GM12878 (cell line): ENCODE results near the gene IVD. TPM values are rescaled to one million over a fixed set of nuclear protein-coding genes. Genes with fewer than 3 reads are reported as not detected.

Experiments
- ATAC-seq: fragments of 200-7000 bp; cut with Tn5 transposase; 3 replicates; pipeline ENCODE4 v1.9.1; 2020; ENCODE audit warnings: mild to moderate bottlenecking, moderate library complexity
- BruUV-seq: library from RNA; stranded (reverse); fragments of 400-500 nt; replicated peaks from 2 replicates; lab custom pipeline; 2021; lab: Mats Ljungman, UMichigan
- CTCF ChIA-PET: fragments of 300-600 bp; sonication (Branson Sonifier 250); formaldehyde crosslinking; extraction: SDS; loops from one replicate; lab custom pipeline; 2021; ENCODE audit warnings: inconsistent platforms; lab: Yijun Ruan, JAX
- POLR2A ChIA-PET: fragments of 350-600 bp; formaldehyde crosslinking; extraction: SDS; loops from one replicate; lab custom pipeline; 2021; ENCODE audit warnings: inconsistent platforms; lab: Charles Lee
- RAD21 ChIA-PET: fragments of 300-600 bp; sonication (Branson Sonifier 250); formaldehyde crosslinking; loops from one replicate; lab custom pipeline; 2023; ENCODE audit warnings: antibody characterized with exemption; ENCODE audit not compliant: unreplicated experiment; lab: Charles Lee
- SMC1A ChIA-PET: fragments of 300-600 bp; sonication (Branson Sonifier 250); formaldehyde crosslinking; loops from one replicate; lab custom pipeline; 2023; ENCODE audit not compliant: unreplicated experiment, uncharacterized antibody; lab: Charles Lee
- DNase-seq: peaks from one replicate; pipeline ENCODE4 v3.0.0-alpha.2; 2011; ENCODE audit warnings: low read depth, low spot score
- FAIRE-seq: peaks from 3 replicates; lab custom pipeline; 2011; peaks lifted over from hg19 to GRCh38; lab: Jason Lieb, UNC
- H2AFZ ChIP-seq: 2 replicates; pipeline ENCODE4 v1.6.0; 2011; ENCODE audit warnings: low read depth, low read length, control low read depth; ENCODE audit not compliant: control insufficient read depth
- H3K27ac ChIP-seq: 2 replicates; pipeline ENCODE4 v1.5.1; 2011; ENCODE audit warnings: control low read depth; ENCODE audit not compliant: control insufficient read depth, insufficient read depth
- H3K27me3 ChIP-seq, 2 experiments: replicated peaks in 1 of 2; 2 replicates each; pipeline versions ENCODE4 v1.6.0 to v1.6.1; 2011; ENCODE audit warnings: low read length in 1 of 2; ENCODE audit not compliant: control insufficient read depth in 2 of 2, insufficient read depth in 2 of 2
- H3K36me3 ChIP-seq, 2 experiments: 2 replicates each; pipeline ENCODE4 v1.5.1; 2011; ENCODE audit warnings: low read length in 1 of 2; ENCODE audit not compliant: control insufficient read depth in 2 of 2, insufficient read depth in 2 of 2
- H3K4me1 ChIP-seq: 2 replicates; pipeline ENCODE4 v1.6.1; 2011; ENCODE audit warnings: mild to moderate bottlenecking, low read length, moderate library complexity, mixed read lengths; ENCODE audit not compliant: control insufficient read depth, insufficient read depth
- H3K4me2 ChIP-seq: 2 replicates; pipeline ENCODE4 v1.6.0; 2011; ENCODE audit warnings: control low read depth; ENCODE audit not compliant: control insufficient read depth, insufficient read depth
- H3K4me3 ChIP-seq: fragments of 200-600 bp; sonication (generic); 2 replicates; pipeline ENCODE4 v1.5.1; 2016
- H3K79me2 ChIP-seq: 2 replicates; pipeline ENCODE4 v1.6.0; 2011; ENCODE audit warnings: low read length; ENCODE audit not compliant: control insufficient read depth, insufficient read depth
- H3K9ac ChIP-seq: 2 replicates; pipeline ENCODE4 v1.8.0; 2011; ENCODE audit warnings: low read length, control low read depth, mixed read lengths; ENCODE audit not compliant: control insufficient read depth, insufficient read depth
- H3K9me3 ChIP-seq: replicated peaks from 3 replicates; pipeline ENCODE4 v1.5.1; 2011; ENCODE audit warnings: mild to moderate bottlenecking, low read length; ENCODE audit not compliant: control insufficient read depth, insufficient read depth
- H4K20me1 ChIP-seq: 2 replicates; pipeline ENCODE4 v1.6.0; 2011; ENCODE audit not compliant: control insufficient read depth, insufficient read depth
- BACH1 ChIP-seq: fragments of 450-650 bp; IDR thresholded peaks from 2 replicates; pipeline ENCODE4 v1.6.1; 2017; ENCODE audit warnings: mild to moderate bottlenecking, borderline replicate concordance
- BHLHE40 ChIP-seq, 2 experiments: fragments of 450-650 bp in 1 of 2; IDR thresholded peaks; 2 replicates each; pipeline ENCODE4 v1.6.1; 2011 to 2017; ENCODE audit warnings: low read depth in 2 of 2, borderline replicate concordance in 1 of 2, improper control_type of control experiment in 1 of 2, low read length in 1 of 2, mild to moderate bottlenecking in 1 of 2
- CHD2 ChIP-seq: IDR thresholded peaks from 2 replicates; pipeline ENCODE4 v1.6.1; 2011; ENCODE audit warnings: low read depth, low read length, improper control_type of control experiment, borderline replicate concordance
- DPF2 ChIP-seq: fragments of 450-650 bp; IDR thresholded peaks from 2 replicates; pipeline ENCODE4 v1.6.1; 2017; ENCODE audit warnings: mild to moderate bottlenecking
- EGR1 ChIP-seq, 2 experiments: IDR thresholded peaks; 1 replicate in 1 of 2; 2 replicates in 1 of 2; pipeline ENCODE4 v1.6.1; 2011 to 2012; ENCODE audit warnings: low read depth in 2 of 2, low read length in 2 of 2, borderline replicate concordance in 1 of 2, mild to moderate bottlenecking in 1 of 2, moderate library complexity in 1 of 2
- FOS ChIP-seq: IDR thresholded peaks from 3 replicates; pipeline ENCODE4 v1.6.1; 2011; ENCODE audit warnings: borderline replicate concordance; ENCODE audit not compliant: insufficient read length; ENCODE audit errors: extremely low read depth
- FOXM1 ChIP-seq: IDR thresholded peaks from 2 replicates; pipeline ENCODE4 v1.6.1; 2012; ENCODE audit warnings: low read depth, mild to moderate bottlenecking, inconsistent platforms, low read length, moderate library complexity
- GATAD2B ChIP-seq: fragments of 450-650 bp; conservative IDR thresholded peaks from 2 replicates; pipeline ENCODE4 v1.6.1; 2017; ENCODE audit warnings: low read depth, mild to moderate bottlenecking, moderate library complexity
- IKZF1 ChIP-seq: fragments of 450-650 bp; conservative IDR thresholded peaks from 2 replicates; pipeline ENCODE4 v1.6.1; 2017; ENCODE audit warnings: antibody characterized with exemption, mild to moderate bottlenecking
- JUNB ChIP-seq: IDR thresholded peaks from 2 replicates; pipeline ENCODE4 v1.6.1; 2016; ENCODE audit warnings: antibody characterized with exemption, mild to moderate bottlenecking
- MTA3 ChIP-seq: IDR thresholded peaks from 2 replicates; pipeline ENCODE4 v1.6.1; 2012; ENCODE audit warnings: low read length, inconsistent platforms, borderline replicate concordance
- NRF1 ChIP-seq: conservative IDR thresholded peaks from 2 replicates; pipeline ENCODE4 v1.6.1; 2011; ENCODE audit warnings: mild to moderate bottlenecking, low read depth, low read length, improper control_type of control experiment
- PML ChIP-seq: IDR thresholded peaks from 2 replicates; pipeline ENCODE4 v1.6.1; 2012; ENCODE audit warnings: low read length, inconsistent platforms
- SMC3 ChIP-seq: IDR thresholded peaks from 2 replicates; pipeline ENCODE4 v1.6.1; 2011; ENCODE audit warnings: low read length, improper control_type of control experiment, borderline replicate concordance
- TBL1XR1 ChIP-seq: IDR thresholded peaks from 2 replicates; pipeline ENCODE4 v1.6.1; 2012; ENCODE audit warnings: low read depth, low read length, improper control_type of control experiment
- TCF12 ChIP-seq: IDR thresholded peaks from 2 replicates; pipeline ENCODE4 v1.6.1; 2011; ENCODE audit warnings: low read depth, mild to moderate bottlenecking, low read length
- TCF3 ChIP-seq: IDR thresholded peaks from 2 replicates; pipeline ENCODE4 v1.6.1; 2012; ENCODE audit warnings: low read depth, mild to moderate bottlenecking, low read length, borderline replicate concordance; ENCODE audit not compliant: insufficient read depth
- YBX1 ChIP-seq: fragments of 450-650 bp; IDR thresholded peaks from 2 replicates; pipeline ENCODE4 v1.6.1; 2016; ENCODE audit warnings: antibody characterized with exemption
- ZNF687 ChIP-seq: fragments of 450-650 bp; IDR thresholded peaks from 2 replicates; pipeline ENCODE4 v1.6.1; 2017; ENCODE audit warnings: mild to moderate bottlenecking, moderate library complexity
- WGBS: methylation state at CpG from one replicate; pipeline ENCODE4 v1.1.6; 2016; ENCODE audit warnings: low lambda C conversion rate; ENCODE audit not compliant: insufficient replicate concordance, insufficient coverage; ENCODE audit errors: missing lambda C conversion rate; 5-methylcytosine and 5-hydroxymethylcytosine counted together
- in situ Hi-C: fragments of 300-500 bp; cut with MboI; formaldehyde crosslinking; loops from 9 replicates; pipeline ENCODE4 v1.14.3; 2018; ENCODE audit warnings: mixed read lengths
- intact Hi-C: fragments of 100-400 bp; cut with micrococcal nuclease; formaldehyde crosslinking; loops from one replicate; pipeline ENCODE4 v1.14.2; 2022; ENCODE audit not compliant: unreplicated experiment
- polyA plus RNA-seq, 11 experiments: library from polyadenylated mRNA; depleted of rRNA in 4 of 11; unstranded in 6 of 11; stranded (reverse) in 5 of 11; fragments of >200 nt; fragmentation: Nextera tagmentation in 4 of 11; fragmentation: Illumina TruSeq in 1 of 11; extraction: Ambion mirVana in 4 of 11; extraction: Trizol in 1 of 11; gene quantifications; 1 replicate in 1 of 11; 2 replicates in 10 of 11; pipeline versions ENCODE4 v1.2.1 to v1.2.3, GENCODE V29; 2011 to 2016; ENCODE audit warnings: inconsistent platforms in 2 of 11, missing spikeins in 2 of 11, low read depth in 1 of 11
- total RNA-seq, 4 experiments: library from RNA; depleted of rRNA in 3 of 4; stranded (reverse); fragments of >200 nt in 3 of 4; fragmentation: Illumina TruSeq in 1 of 4; extraction: Trizol in 1 of 4; gene quantifications; 2 replicates each; pipeline versions ENCODE4 v1.2.1 to v1.2.3, GENCODE V29; 2013 to 2021

The IVD gene
- total and polyA plus RNA-seq, 10 of the 15 experiments (the other 5 are each of a cell fraction or from before 2014, with no cell fraction given): 5.3 to 59.8 (median 45.7) TPM

- peak; percentile 34 for ATAC-seq
- Histone ChIP-seq H3K4me3 (peak overlapping the region; percentile 84), H3K4me1 (peaks cover 15% of the 10 kb centered on the region), H3K4me2 (peak overlapping the region; percentile 89), H3K79me2 (peaks cover 31% of the 10 kb centered on the region), H3K27me3 (peaks cover 5 to 11% of the 10 kb centered on the region in 2 experiments), H3K27ac (no peak overlapping the region), H3K36me3 (0 out of 4 replicates have a peak, but pooled peaks cover 0 to 4% of the 10 kb centered on the region in 2 experiments), H3K9me3 (no peaks in the 10 kb centered on the region), H2AFZ (no peak overlapping the region), H3K9ac (peak overlapping the region; percentile 54), H4K20me1 (peaks cover 23% of the 10 kb centered on the region)
- in situ Hi-C loops: no loop called here
- SMC1A ChIA-PET: interaction anchor here (0.9 to 1.3 kb wide), 5 partner anchors 8 to 151 kb away, joined by 4 to 5 read pairs (median 4); no protein-coding TSS in a partner anchor
- POLR2A ChIA-PET: interaction anchor here (0.6 to 4.1 kb wide), 6 partner anchors 11 to 148 kb away, joined by 3 to 26 read pairs (median 4); partner anchors contain the start of gene CHST14
- CTCF ChIA-PET: interaction anchor here (0.7 to 1.6 kb wide), 6 partner anchors 9 to 156 kb away, joined by 3 to 12 read pairs (median 3); no protein-coding TSS in a partner anchor
- no TSS peak for BruUV-seq
- RAD21 ChIA-PET: interaction anchor here (0.6 to 1.7 kb wide), 5 partner anchors 9 to 123 kb away, joined by 3 to 9 read pairs (median 3); partner anchors contain the start of gene CCDC32
- FAIRE-seq: no peak
- no peak for DNase-seq
- WGBS: 0% methylated on average over 5 of the region's 119 CpGs
- intact Hi-C loops: loop anchor here (10.0 kb wide), 1 partner anchor 153 kb away; the partner anchor contains the start of gene KNL1
- TF ChIP-seq TCF3 (no peak), TCF12 (no peak), CHD2 (no peak), BACH1 (peak; percentile 10; the same call in 1 of the 2 replicates), ZNF687 (0 out of 2 replicates have a peak, but pooled peaks have one; percentile 25), JUNB (no peak), PML (no peak), EGR1 (IDR thresholded peaks at IDR 0.05; ENCODE audit: borderline replicate concordance in 1 of 2, low read depth in 2 of 2, low read length in 2 of 2) (peak in 1 of 2 experiments; percentile 58; a peak in 2 of 3 replicates), TBL1XR1 (no peak), DPF2 (0 out of 2 replicates have a peak, but pooled peaks have one; percentile 3), FOXM1 (no peak), BHLHE40 (IDR thresholded peaks at IDR 0.05; ENCODE audit: borderline replicate concordance in 1 of 2, low read depth in 2 of 2, low read length in 1 of 2) (peak in 1 of 2 experiments; percentile 11; a peak in 1 of 4 replicates), IKZF1 (peak; percentile 36), SMC3 (no peak), MTA3 (no peak), YBX1 (no peak), FOS (no peak), NRF1 (no peak), GATAD2B (0 out of 2 replicates have a peak, but pooled peaks have one; percentile 21)
Measured at GRCh38 chr15:40441565-40442531, 36.3 kb downstream of the IVD start.
